ENCODE data around the gene CD93. TPM values are rescaled to one million over a fixed set of nuclear protein-coding genes. Genes with fewer than 3 reads are reported as not detected.

CD93 gene
- total RNA-seq, 1 donor from 2014 or later: 0.02 TPM

- Mint-ChIP-seq H3K9me3 (ENCODE audit: unreplicated experiment) (peaks cover 1% of the 10 kb centered on the region), H3K4me1 (ENCODE audit: low read depth, unreplicated experiment) (no peaks in the 10 kb centered on the region), H3K27me3 (ENCODE audit: low read depth, unreplicated experiment) (peaks cover 23% of the 10 kb centered on the region), H3K27ac (ENCODE audit: unreplicated experiment) (no peak overlapping the region), H3K4me3 (ENCODE audit: unreplicated experiment) (no peak overlapping the region), H3K36me3 (ENCODE audit: low read depth, unreplicated experiment) (no peaks in the 10 kb centered on the region)
- no peak for DNase-seq (ENCODE audit: low read depth)
- H3K9me3 ChIP-seq (ENCODE audit: insufficient read depth, low read depth, low read length): no peaks in the 10 kb centered on the region
- no peaks in the 10 kb centered on the region for H3K27me3 ChIP-seq (ENCODE audit: insufficient read depth, low read length)
- no peaks in the 10 kb centered on the region for H3K79me2 ChIP-seq (ENCODE audit: insufficient read depth, low read length)
- no peak overlapping the region for H3K4me2 ChIP-seq (ENCODE audit: low read length)
- H4K20me1 ChIP-seq (ENCODE audit: insufficient read depth, low read length): no peaks in the 10 kb centered on the region
- H3K27ac ChIP-seq (ENCODE audit: low read depth, low read length): no peak overlapping the region
- H3K36me3 ChIP-seq (ENCODE audit: insufficient read depth, low read length): no peaks in the 10 kb centered on the region
- H3K9ac ChIP-seq (ENCODE audit: low read length): no peak overlapping the region
- no peak overlapping the region for H3K4me3 ChIP-seq (ENCODE audit: insufficient read depth, low read depth, low read length)
- TF ChIP-seq CTCF (IDR thresholded peaks at IDR 0.05; ENCODE audit: insufficient read depth, low read depth, low read length) (no peak), EZH2 (IDR thresholded peaks at IDR 0.05; ENCODE audit: insufficient read depth, low read length) (no peak)
- H3K4me1 ChIP-seq (ENCODE audit: insufficient read depth, low read length): peaks cover 7% of the 10 kb centered on the region
- FAIRE-seq: no peak
- no peak overlapping the region for H2AFZ ChIP-seq (ENCODE audit: low read depth, low read length)
Measured at GRCh38 chr20:23084845-23085365, 1.2 kb downstream of the CD93 start.

GRCh38 chr20:23084282-23084844 lies 1.8 kb downstream of the CD93 start:
- H3K79me2 ChIP-seq (ENCODE audit: insufficient read depth, low read length): no peaks in the 10 kb centered on the region
- Mint-ChIP-seq H3K4me3 (ENCODE audit: unreplicated experiment) (no peak overlapping the region), H3K27me3 (ENCODE audit: low read depth, unreplicated experiment) (peaks cover 23% of the 10 kb centered on the region), H3K4me1 (ENCODE audit: low read depth, unreplicated experiment) (no peaks in the 10 kb centered on the region), H3K36me3 (ENCODE audit: low read depth, unreplicated experiment) (no peaks in the 10 kb centered on the region), H3K27ac (ENCODE audit: unreplicated experiment) (no peak overlapping the region), H3K9me3 (ENCODE audit: unreplicated experiment) (peaks cover 1% of the 10 kb centered on the region)
- no peaks in the 10 kb centered on the region for H3K36me3 ChIP-seq (ENCODE audit: insufficient read depth, low read length)
- no peak overlapping the region for H3K27ac ChIP-seq (ENCODE audit: low read depth, low read length)
- no peak overlapping the region for H3K4me3 ChIP-seq (ENCODE audit: insufficient read depth, low read depth, low read length)
- no peak overlapping the region for H3K9ac ChIP-seq (ENCODE audit: low read length)
- no peaks in the 10 kb centered on the region for H3K9me3 ChIP-seq (ENCODE audit: insufficient read depth, low read depth, low read length)
- H3K4me1 ChIP-seq (ENCODE audit: insufficient read depth, low read length): peaks cover 7% of the 10 kb centered on the region
- FAIRE-seq (no peak), DNase-seq (ENCODE audit: low read depth) (no peak)
- H3K4me2 ChIP-seq (ENCODE audit: low read length): no peak overlapping the region
- no peak overlapping the region for H2AFZ ChIP-seq (ENCODE audit: low read depth, low read length)
- no peaks in the 10 kb centered on the region for H3K27me3 ChIP-seq (ENCODE audit: insufficient read depth, low read length)
- TF ChIP-seq CTCF (IDR thresholded peaks at IDR 0.05; ENCODE audit: insufficient read depth, low read depth, low read length): no peak
- no peak for TF ChIP-seq EZH2 (IDR thresholded peaks at IDR 0.05; ENCODE audit: insufficient read depth, low read length)
- no peaks in the 10 kb centered on the region for H4K20me1 ChIP-seq (ENCODE audit: insufficient read depth, low read length)

GRCh38 chr20:23083553-23084220 lies 2.4 kb downstream of the CD93 start:
- Mint-ChIP-seq H3K27ac (ENCODE audit: unreplicated experiment) (no peak overlapping the region), H3K36me3 (ENCODE audit: low read depth, unreplicated experiment) (no peaks in the 10 kb centered on the region), H3K4me3 (ENCODE audit: unreplicated experiment) (no peak overlapping the region), H3K27me3 (ENCODE audit: low read depth, unreplicated experiment) (peaks cover 25% of the 10 kb centered on the region), H3K4me1 (ENCODE audit: low read depth, unreplicated experiment) (no peaks in the 10 kb centered on the region), H3K9me3 (ENCODE audit: unreplicated experiment) (peaks cover 1% of the 10 kb centered on the region)
- Histone ChIP-seq H3K27me3 (ENCODE audit: insufficient read depth, low read length) (no peaks in the 10 kb centered on the region), H4K20me1 (ENCODE audit: insufficient read depth, low read length) (no peaks in the 10 kb centered on the region), H3K79me2 (ENCODE audit: insufficient read depth, low read length) (no peaks in the 10 kb centered on the region), H3K9ac (ENCODE audit: low read length) (no peak overlapping the region), H3K4me2 (ENCODE audit: low read length) (no peak overlapping the region), H3K36me3 (ENCODE audit: insufficient read depth, low read length) (no peaks in the 10 kb centered on the region), H2AFZ (ENCODE audit: low read depth, low read length) (no peak overlapping the region), H3K4me1 (ENCODE audit: insufficient read depth, low read length) (peaks cover 7% of the 10 kb centered on the region), H3K9me3 (ENCODE audit: insufficient read depth, low read depth, low read length) (no peaks in the 10 kb centered on the region), H3K4me3 (ENCODE audit: insufficient read depth, low read depth, low read length) (no peak overlapping the region), H3K27ac (ENCODE audit: low read depth, low read length) (no peak overlapping the region)
- TF ChIP-seq CTCF (IDR thresholded peaks at IDR 0.05; ENCODE audit: insufficient read depth, low read depth, low read length): no peak
- TF ChIP-seq EZH2 (IDR thresholded peaks at IDR 0.05; ENCODE audit: insufficient read depth, low read length): no peak
- FAIRE-seq: no peak
- DNase-seq (ENCODE audit: low read depth): no peak

Measured in astrocyte (in vitro differentiated cells and primary cell).